Measurements from ENCODE around the gene SCGB2A2.

DNA sequence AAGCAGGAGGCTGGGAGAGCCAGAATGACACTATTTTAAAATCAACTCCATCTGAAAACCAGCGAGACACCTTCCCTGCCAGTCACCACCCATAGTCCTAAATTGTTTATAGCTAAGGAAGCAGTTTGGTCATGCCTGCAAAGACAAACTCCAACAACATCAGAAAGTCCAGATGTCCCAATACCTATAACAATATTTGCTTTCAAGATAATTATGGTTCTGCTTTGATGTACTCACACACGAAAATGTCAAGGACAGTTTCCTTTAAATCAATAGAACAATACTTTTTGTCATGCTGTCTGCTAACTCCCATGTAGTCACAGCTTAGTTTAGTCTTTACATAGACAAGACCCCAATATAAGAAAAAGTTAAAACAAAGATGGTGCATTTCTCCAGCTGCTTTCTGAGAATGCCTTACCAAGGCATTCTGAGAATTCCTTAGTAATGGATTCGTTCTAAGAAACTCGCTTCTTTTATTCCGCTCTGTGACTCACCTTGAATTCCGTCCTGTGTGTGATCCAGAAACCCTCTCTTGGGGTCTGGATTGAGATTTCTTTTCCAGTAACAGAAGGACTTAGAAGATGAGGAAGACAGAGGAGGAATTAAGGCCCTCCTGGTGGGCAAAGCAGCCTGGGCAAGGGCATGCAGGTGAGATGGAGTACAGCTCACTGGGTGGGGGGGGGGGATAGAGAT is 9.6 kb upstream of the SCGB2A2 start:
- TF ChIP-seq DPF2 (IDR thresholded peaks at IDR 0.05) = no peak
- TF ChIP-seq TAF7 (tag; IDR thresholded peaks at IDR 0.05) = no peak
- no peak for TF ChIP-seq ZNF586 (CRISPR knock-in tag; conservative IDR thresholded peaks at IDR 0.05)
- TF ChIP-seq ELF4 (CRISPR knock-in tag; IDR thresholded peaks at IDR 0.05) = no peak
- TF ChIP-seq ZNF165 (CRISPR knock-in tag; IDR thresholded peaks at IDR 0.05; ENCODE audit: borderline replicate concordance) = no peak
- TF ChIP-seq CREM (IDR thresholded peaks at IDR 0.05; ENCODE audit: low read depth) = no peak
- no peak for TF ChIP-seq NCOA6 (IDR thresholded peaks at IDR 0.05)
- TF ChIP-seq CXXC5 (CRISPR knock-in tag; IDR thresholded peaks at IDR 0.05) = no peak
- TF ChIP-seq, protein P1, sequence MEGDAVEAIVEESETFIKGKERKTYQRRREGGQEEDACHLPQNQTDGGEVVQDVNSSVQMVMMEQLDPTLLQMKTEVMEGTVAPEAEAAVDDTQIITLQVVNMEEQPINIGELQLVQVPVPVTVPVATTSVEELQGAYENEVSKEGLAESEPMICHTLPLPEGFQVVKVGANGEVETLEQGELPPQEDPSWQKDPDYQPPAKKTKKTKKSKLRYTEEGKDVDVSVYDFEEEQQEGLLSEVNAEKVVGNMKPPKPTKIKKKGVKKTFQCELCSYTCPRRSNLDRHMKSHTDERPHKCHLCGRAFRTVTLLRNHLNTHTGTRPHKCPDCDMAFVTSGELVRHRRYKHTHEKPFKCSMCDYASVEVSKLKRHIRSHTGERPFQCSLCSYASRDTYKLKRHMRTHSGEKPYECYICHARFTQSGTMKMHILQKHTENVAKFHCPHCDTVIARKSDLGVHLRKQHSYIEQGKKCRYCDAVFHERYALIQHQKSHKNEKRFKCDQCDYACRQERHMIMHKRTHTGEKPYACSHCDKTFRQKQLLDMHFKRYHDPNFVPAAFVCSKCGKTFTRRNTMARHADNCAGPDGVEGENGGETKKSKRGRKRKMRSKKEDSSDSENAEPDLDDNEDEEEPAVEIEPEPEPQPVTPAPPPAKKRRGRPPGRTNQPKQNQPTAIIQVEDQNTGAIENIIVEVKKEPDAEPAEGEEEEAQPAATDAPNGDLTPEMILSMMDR (IDR thresholded peaks at IDR 0.05 in 2 of 3, conservative IDR thresholded peaks at IDR 0.05 in 1 of 3; ENCODE audit: insufficient read depth in 2 of 3, low read depth in 1 of 3, low read length in 3 of 3) = no peak
- TF ChIP-seq SMAD3 (CRISPR knock-in tag; conservative IDR thresholded peaks at IDR 0.05) = no peak
- TF ChIP-seq ZNF124 (CRISPR knock-in tag; IDR thresholded peaks at IDR 0.05) = no peak
- TF ChIP-seq, protein P2, sequence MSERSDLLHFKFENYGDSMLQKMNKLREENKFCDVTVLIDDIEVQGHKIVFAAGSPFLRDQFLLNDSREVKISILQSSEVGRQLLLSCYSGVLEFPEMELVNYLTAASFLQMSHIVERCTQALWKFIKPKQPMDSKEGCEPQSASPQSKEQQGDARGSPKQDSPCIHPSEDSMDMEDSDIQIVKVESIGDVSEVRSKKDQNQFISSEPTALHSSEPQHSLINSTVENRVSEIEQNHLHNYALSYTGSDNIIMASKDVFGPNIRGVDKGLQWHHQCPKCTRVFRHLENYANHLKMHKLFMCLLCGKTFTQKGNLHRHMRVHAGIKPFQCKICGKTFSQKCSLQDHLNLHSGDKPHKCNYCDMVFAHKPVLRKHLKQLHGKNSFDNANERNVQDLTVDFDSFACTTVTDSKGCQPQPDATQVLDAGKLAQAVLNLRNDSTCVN (CRISPR knock-in tag; IDR thresholded peaks at IDR 0.05) = no peak
- no peak for TF ChIP-seq MYC (IDR thresholded peaks at IDR 0.05; ENCODE audit: low read depth, low read length)
- no peak for TF ChIP-seq MYC (CRISPR knock-in tag; IDR thresholded peaks at IDR 0.05; ENCODE audit: borderline replicate concordance, low read depth)

All from K562 (cell line).